ENCODE results near the gene PIH1D1. TPM values are rescaled to one million over a fixed set of nuclear protein-coding genes. Genes with fewer than 3 reads are reported as not detected.

The PIH1D1 gene
- total and polyA plus RNA-seq, 4 donors = 56.6 to 96.3 (median 76.5) TPM

DNA sequence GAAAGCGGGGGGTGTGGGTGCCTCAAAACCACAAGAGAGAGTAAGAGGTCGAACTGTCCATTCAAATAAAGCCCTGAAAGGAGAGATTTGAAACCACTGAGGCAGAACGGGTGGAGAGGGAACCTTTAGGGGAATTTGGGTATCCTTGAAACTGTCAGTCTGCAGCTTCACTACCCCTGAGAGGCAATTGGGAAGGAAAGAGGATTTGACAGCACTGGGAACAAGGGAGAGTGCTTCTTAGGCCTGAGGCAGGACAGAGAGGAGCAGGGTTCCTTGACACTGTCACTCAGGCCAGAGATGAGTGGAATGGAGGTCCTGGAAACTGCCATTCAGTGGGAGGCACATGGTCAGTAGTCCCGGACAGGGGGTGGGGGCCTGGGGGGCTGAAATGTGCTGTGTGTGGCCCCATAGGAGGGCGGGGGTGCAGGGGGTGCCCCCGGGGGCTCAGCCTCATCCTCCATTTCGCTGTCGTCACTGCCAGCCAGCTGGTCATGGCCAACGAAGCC, 21.4 kb downstream of the PIH1D1 start:
- Histone ChIP-seq H3K4me1 (ENCODE audit: control insufficient read depth, insufficient read depth, low read length) (peaks cover 25% of the 10 kb centered on the region), H3K4me3 (ENCODE audit: low read depth, low read length) (no peak overlapping the region), H3K27me3 (ENCODE audit: control insufficient read depth, insufficient read depth, low read length) (peaks cover 100% of the 10 kb centered on the region), H3K9me3 (ENCODE audit: control insufficient read depth, insufficient read depth, low read length) (no peaks in the 10 kb centered on the region), H3K27ac (ENCODE audit: low read depth, low read length) (no peak overlapping the region), H3K36me3 (ENCODE audit: control insufficient read depth, insufficient read depth, low read length) (no peaks in the 10 kb centered on the region)
- no peak for DNase-seq (ENCODE audit: low read depth in 4 of 6, low spot score in 6 of 6)
- WGBS (ENCODE audit: insufficient coverage) = 64% methylated on average over 9 of the region's 9 CpGs

DNA sequence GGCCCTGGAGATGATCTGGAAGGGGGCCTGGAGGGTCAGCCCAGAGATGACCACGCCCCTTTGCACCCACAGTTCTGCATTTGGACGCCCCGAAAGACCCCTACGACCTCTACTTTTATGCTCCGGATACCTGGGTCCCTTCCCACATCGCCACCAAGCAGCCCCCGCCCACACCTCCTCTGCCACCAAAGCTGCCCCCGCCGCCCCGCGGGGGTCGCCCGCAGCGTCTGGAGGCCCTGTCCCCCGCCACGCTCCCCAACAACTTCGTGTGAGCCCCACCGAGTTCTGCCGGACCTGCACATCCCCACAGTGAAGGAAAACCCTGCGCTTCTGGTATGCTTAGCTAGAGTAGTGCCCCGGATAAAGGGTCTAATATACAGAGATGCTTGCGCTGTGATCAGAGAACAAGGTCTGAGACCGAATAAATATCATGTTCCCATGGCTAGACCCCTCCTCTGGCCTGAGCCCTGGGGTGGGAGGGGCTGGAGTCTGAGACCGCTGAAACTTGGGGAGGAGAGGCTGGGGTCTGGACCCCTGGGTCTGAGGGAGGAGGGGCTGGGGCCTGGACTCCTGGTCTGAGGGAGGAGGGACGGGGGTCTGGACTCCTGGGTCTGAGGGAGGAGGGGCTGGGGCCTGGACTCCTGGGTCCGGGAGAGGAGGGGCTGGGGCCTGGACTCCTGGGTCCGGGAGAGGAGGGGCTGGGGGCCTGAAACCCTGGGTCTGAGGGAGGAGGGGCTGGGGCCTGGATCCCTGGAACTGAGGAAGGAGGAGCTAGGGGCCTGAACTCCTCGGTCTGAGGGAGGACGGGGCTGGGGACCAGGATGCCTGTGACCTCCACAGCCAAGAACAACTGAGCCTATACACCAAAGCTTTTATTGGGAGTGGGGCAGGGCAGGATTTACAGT, 22.8 kb downstream of the PIH1D1 start:
- no peak overlapping the region for H3K4me3 ChIP-seq (ENCODE audit: low read depth, low read length)
- H3K36me3 ChIP-seq (ENCODE audit: control insufficient read depth, insufficient read depth, low read length) = no peaks in the 10 kb centered on the region
- no peak for DNase-seq (ENCODE audit: low read depth in 4 of 6, low spot score in 6 of 6)
- peaks cover 100% of the 10 kb centered on the region for H3K27me3 ChIP-seq (ENCODE audit: control insufficient read depth, insufficient read depth, low read length)
- H3K9me3 ChIP-seq (ENCODE audit: control insufficient read depth, insufficient read depth, low read length) = no peaks in the 10 kb centered on the region
- H3K4me1 ChIP-seq (ENCODE audit: control insufficient read depth, insufficient read depth, low read length) = peaks cover 25% of the 10 kb centered on the region
- WGBS (ENCODE audit: insufficient coverage) = 2% methylated on average over 29 of the region's 29 CpGs
- no peak overlapping the region for H3K27ac ChIP-seq (ENCODE audit: low read depth, low read length)

DNA sequence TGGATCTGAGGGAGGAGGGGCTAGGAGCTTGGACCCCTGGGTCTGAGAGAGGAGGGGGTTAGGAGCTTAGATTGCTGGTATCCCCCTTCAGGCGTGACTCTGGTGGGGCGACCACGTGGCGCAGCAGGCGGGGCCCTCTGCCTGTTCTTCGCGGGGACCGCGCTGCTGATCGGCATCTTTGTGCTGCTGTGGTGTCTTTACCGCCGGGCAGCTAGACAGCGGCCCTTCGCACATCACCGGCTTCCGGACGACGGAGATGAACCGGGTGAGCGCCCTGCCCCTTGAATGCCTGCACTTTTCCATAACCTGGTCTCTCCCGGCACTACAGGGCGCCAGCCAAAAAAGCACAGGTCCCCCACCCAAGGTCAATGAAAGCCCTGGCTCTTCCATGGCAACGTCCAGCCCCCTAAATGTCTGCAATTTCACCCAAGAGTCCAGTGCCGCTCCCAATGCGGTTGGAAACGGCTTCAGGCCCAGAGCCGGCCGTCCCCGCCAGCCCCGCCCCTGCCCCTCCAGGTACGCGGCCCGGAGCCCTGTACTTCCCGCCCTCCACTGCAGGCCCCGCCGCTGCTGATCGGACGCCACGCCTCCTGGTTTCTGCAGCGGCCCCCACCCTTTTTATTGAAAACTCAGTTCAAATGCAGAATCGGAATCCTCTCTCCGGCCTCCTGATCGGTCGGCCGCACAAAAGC, 23.6 kb downstream of the PIH1D1 start:
- Histone ChIP-seq H3K9me3 (ENCODE audit: control insufficient read depth, insufficient read depth, low read length) (no peaks in the 10 kb centered on the region), H3K36me3 (ENCODE audit: control insufficient read depth, insufficient read depth, low read length) (no peaks in the 10 kb centered on the region), H3K27ac (ENCODE audit: low read depth, low read length) (no peak overlapping the region), H3K4me1 (ENCODE audit: control insufficient read depth, insufficient read depth, low read length) (peaks cover 28% of the 10 kb centered on the region), H3K27me3 (ENCODE audit: control insufficient read depth, insufficient read depth, low read length) (peaks cover 100% of the 10 kb centered on the region), H3K4me3 (ENCODE audit: low read depth, low read length) (no peak overlapping the region)
- WGBS (ENCODE audit: insufficient coverage) = 1% methylated on average over 45 of the region's 45 CpGs
- peak in 1 of 6 donors; percentile 31 for DNase-seq (ENCODE audit: low read depth in 4 of 6, low spot score in 6 of 6)

DNA sequence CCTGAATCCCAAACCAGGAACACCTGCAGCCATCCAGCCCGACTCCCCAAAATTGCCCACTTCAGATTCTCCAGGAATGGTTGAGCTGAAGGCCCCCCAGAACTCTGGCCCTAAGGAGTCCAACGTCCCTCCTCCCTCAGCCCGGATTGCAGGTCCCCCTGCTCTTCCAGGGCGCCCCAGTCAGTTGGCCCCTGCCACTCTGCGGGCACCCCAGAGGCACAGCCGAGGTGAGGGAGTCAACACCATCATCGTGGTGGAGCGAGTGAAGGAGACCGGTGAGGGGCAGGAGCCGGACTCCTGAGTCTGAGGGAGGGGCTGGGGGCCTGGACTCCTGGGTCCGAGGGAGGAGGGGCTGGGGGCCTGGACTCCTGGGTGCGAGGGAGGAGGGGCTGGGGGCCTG, 24.3 kb downstream of the PIH1D1 start:
- Histone ChIP-seq H3K36me3 (ENCODE audit: control insufficient read depth, insufficient read depth, low read length) (no peaks in the 10 kb centered on the region), H3K4me1 (ENCODE audit: control insufficient read depth, insufficient read depth, low read length) (peaks cover 32% of the 10 kb centered on the region), H3K27ac (ENCODE audit: low read depth, low read length) (no peak overlapping the region), H3K4me3 (ENCODE audit: low read depth, low read length) (no peak overlapping the region), H3K9me3 (ENCODE audit: control insufficient read depth, insufficient read depth, low read length) (no peaks in the 10 kb centered on the region), H3K27me3 (ENCODE audit: control insufficient read depth, insufficient read depth, low read length) (peaks cover 99% of the 10 kb centered on the region)
- WGBS (ENCODE audit: insufficient coverage) = 49% methylated on average over 10 of the region's 12 CpGs
- DNase-seq (ENCODE audit: low read depth in 4 of 6, low spot score in 6 of 6) = no peak

DNA sequence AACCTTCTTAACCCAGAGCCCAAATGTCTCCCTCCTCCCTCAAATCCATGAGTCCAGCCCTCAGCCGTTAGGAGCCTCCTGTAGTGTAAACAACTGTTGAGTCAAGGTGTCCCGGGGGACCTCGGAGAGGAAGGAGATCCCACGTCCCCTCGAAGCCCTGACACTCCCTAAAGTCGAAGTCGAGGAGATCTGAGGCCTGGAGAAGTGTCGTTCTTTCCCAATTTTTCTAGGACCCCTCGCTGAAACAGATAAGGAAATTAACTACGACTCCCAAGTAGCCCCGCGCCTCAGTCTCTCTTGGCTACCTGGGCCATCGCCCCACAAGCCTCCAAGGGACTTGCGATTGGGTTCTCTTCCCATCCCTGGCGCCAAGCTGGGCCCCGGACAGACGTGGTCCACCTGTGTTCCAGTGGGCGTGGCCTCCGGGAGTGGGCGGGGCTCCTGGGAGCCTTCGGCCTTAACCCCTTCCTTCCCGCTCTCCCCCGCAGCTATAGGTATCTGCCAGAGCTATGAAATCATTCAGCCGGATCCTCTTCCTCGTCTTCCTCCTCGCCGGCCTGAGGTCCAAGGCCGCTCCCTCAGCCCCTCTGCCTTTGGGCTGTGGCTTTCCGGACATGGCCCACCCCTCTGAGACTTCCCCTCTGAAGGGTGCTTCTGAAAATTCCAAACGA, 25.6 kb downstream of the PIH1D1 start:
- 2% methylated on average over 30 of the region's 30 CpGs for WGBS (ENCODE audit: insufficient coverage)
- Histone ChIP-seq H3K9me3 (ENCODE audit: control insufficient read depth, insufficient read depth, low read length) (no peaks in the 10 kb centered on the region), H3K4me1 (ENCODE audit: control insufficient read depth, insufficient read depth, low read length) (peaks cover 40% of the 10 kb centered on the region), H3K4me3 (ENCODE audit: low read depth, low read length) (no peak overlapping the region), H3K27ac (ENCODE audit: low read depth, low read length) (no peak overlapping the region), H3K36me3 (ENCODE audit: control insufficient read depth, insufficient read depth, low read length) (no peaks in the 10 kb centered on the region), H3K27me3 (ENCODE audit: control insufficient read depth, insufficient read depth, low read length) (peaks cover 98% of the 10 kb centered on the region)
- DNase-seq (ENCODE audit: low read depth in 4 of 6, low spot score in 6 of 6) = no peak

DNA sequence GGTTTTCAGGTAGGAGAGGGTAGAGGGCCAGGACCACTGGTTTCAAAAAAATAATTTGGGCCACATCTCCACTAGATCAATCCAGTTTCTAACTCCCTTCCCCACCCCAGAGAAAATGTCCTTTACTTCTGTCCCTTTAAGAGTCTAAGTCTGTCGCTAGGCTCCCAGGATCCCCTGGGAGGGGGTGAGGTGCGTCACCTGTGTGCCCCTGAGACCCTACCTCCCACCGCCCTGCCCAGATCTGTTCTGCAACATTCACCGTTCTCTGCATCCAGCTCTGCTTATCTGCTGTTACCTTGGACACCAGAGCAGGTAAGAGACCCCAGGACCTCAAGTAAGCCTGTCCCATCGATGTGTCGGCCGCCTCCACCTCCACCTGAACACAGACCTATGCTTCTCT, 26.4 kb downstream of the PIH1D1 start, which contains the start of gene GFY:
Gene GFY (plus strand): TSS at position 211 of the 400 bp plus-strand sequence. CDS start 1,043 bp downstream, outside the sequence.
- WGBS (ENCODE audit: insufficient coverage) = 38% methylated on average over 7 of the region's 7 CpGs

DNA sequence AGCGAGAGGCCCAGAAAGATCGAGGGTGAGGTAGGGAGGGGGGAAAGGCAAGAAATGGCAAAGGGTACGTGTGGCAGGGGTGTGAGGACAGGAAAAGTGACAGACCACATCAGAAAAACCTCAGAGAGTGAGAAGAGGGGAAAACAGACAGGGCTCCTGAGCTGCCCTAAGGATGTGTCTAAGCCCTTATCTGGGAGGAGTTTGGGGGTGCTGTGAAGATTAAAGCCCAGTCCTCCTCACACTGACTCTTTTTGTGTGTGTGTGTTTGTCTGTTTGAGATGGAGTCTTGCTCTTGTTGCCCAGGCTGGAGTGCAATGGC, 27.7 kb downstream of the PIH1D1 start:
- Histone ChIP-seq H3K27me3 (ENCODE audit: control insufficient read depth, insufficient read depth, low read length) (peaks cover 98% of the 10 kb centered on the region), H3K27ac (ENCODE audit: low read depth, low read length) (no peak overlapping the region), H3K4me3 (ENCODE audit: low read depth, low read length) (no peak overlapping the region), H3K4me1 (ENCODE audit: control insufficient read depth, insufficient read depth, low read length) (peaks cover 42% of the 10 kb centered on the region), H3K36me3 (ENCODE audit: control insufficient read depth, insufficient read depth, low read length) (no peaks in the 10 kb centered on the region), H3K9me3 (ENCODE audit: control insufficient read depth, insufficient read depth, low read length) (no peaks in the 10 kb centered on the region)
- DNase-seq (ENCODE audit: low read depth in 4 of 6, low spot score in 6 of 6) = no peak
- 0% methylated on average over 3 of the region's 3 CpGs for WGBS (ENCODE audit: insufficient coverage)

More for the DNA sequence above, 26.4 kb downstream of the PIH1D1 start, which contains the start of gene GFY:
- Histone ChIP-seq H3K4me1 (ENCODE audit: control insufficient read depth, insufficient read depth, low read length) (peaks cover 42% of the 10 kb centered on the region), H3K36me3 (ENCODE audit: control insufficient read depth, insufficient read depth, low read length) (no peaks in the 10 kb centered on the region), H3K27ac (ENCODE audit: low read depth, low read length) (no peak within 1 kb of the TSS), H3K9me3 (ENCODE audit: control insufficient read depth, insufficient read depth, low read length) (no peaks in the 10 kb centered on the region), H3K27me3 (ENCODE audit: control insufficient read depth, insufficient read depth, low read length) (peaks cover 98% of the 10 kb centered on the region), H3K4me3 (ENCODE audit: low read depth, low read length) (no peak within 1 kb of the TSS)
- no peak for DNase-seq (ENCODE audit: low read depth in 4 of 6, low spot score in 6 of 6)

DNA sequence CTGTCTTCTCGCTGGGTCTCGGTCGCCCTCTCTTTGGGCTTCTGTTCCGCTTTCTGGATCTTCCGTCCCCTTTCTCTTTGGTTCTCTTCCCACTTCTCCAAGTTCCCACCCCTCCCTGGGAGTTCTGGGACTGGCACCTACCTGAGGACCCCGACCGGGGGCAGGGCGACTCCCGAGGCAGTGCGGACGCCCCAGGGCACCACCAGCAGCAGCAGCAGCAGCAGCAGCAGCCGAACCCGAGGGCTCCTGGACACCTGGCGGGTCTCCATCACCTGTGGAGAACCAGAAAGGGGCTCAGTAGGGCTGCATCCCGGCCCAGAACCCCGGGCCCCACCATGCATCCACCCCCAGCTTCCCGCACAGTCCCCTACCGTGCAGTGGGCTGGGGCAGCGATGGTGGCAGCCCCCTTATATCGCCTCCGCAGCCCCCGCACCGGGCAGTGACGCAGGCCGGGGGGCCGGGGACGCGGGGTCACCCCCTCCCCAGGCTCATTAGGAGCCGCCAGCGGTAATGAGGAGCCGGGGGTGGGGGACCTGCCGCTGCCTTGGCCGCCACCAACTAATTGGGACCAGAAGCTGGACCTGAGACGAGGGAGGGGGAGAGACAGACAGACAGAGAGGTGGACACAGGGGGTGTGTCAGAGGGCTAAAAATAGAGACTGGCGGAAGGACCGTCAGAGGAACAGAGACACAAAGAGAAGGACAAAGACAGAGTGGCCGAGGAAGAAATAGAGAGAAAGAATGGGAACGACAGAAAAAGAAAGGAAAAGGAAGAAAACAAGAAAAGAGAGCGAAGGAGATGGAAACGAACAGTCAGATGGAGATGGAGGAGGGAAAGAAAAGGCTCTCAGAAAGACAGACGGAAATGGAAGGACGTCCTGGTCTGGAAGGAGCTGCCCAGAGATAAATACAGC, 28.3 kb downstream of the PIH1D1 start, which contains the start of gene PTH2:
Gene PTH2 (minus strand): TSS at position 371 of the 914 bp plus-strand sequence. CDS start 102 bp downstream, at position 269.
- peaks cover 97% of the 10 kb centered on the region for H3K27me3 ChIP-seq (ENCODE audit: control insufficient read depth, insufficient read depth, low read length)
- no peaks in the 10 kb centered on the region for H3K9me3 ChIP-seq (ENCODE audit: control insufficient read depth, insufficient read depth, low read length)
- peaks cover 39% of the 10 kb centered on the region for H3K4me1 ChIP-seq (ENCODE audit: control insufficient read depth, insufficient read depth, low read length)
- no peak within 1 kb of the TSS for H3K4me3 ChIP-seq (ENCODE audit: low read depth, low read length)
- no peak within 1 kb of the TSS for H3K27ac ChIP-seq (ENCODE audit: low read depth, low read length)
- no peak for DNase-seq (ENCODE audit: low read depth in 4 of 6, low spot score in 6 of 6)
- 4% methylated on average over 34 of the region's 42 CpGs for WGBS (ENCODE audit: insufficient coverage)
- H3K36me3 ChIP-seq (ENCODE audit: control insufficient read depth, insufficient read depth, low read length) = no peaks in the 10 kb centered on the region
